Measurements from ENCODE around the gene CLK2.
"Not testable (repeated sequence)": the region's sequence is repeated elsewhere in the genome, so short reads cannot be mapped to it uniquely, and the experiment has no call there.

The CLK2 gene

DNA sequence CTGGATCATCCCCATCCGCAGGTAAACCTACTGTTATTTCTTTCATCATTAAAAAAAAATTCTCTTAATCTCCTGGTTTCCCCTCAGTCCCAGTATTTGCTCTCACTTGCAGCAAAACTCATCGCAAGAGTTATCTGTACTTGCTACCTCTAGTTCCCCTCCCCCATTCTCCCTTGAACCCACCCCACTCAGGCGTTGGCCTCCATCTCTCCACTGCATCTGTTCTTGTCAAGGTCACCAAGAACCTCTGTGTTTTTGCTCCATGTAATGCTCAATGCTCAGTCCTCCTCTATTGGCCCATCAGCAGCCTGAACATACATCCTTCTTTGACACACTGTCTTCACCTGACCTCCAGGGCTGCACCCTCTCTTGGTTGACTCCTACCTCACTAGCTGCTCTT lies 23.4 kb upstream of the CLK2 start:
- DNase-seq: no peak

DNA sequence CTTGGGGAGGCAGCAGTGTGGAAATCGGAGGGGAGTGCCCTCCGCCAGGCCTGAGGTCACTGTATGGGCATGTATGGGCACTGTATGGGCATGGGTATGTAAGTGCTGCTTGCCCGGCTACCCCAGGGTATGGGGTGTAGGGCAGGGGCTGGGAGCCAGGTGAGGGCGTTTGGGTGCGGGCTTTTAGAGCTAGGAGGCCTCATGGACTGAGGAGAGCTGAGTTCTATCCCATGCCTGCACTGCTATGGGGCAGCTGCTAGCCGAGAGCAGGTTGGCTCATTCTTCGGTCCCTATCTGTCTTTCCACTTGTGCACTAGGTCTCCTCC lies 22.6 kb upstream of the CLK2 start:
- no peak for DNase-seq

DNA sequence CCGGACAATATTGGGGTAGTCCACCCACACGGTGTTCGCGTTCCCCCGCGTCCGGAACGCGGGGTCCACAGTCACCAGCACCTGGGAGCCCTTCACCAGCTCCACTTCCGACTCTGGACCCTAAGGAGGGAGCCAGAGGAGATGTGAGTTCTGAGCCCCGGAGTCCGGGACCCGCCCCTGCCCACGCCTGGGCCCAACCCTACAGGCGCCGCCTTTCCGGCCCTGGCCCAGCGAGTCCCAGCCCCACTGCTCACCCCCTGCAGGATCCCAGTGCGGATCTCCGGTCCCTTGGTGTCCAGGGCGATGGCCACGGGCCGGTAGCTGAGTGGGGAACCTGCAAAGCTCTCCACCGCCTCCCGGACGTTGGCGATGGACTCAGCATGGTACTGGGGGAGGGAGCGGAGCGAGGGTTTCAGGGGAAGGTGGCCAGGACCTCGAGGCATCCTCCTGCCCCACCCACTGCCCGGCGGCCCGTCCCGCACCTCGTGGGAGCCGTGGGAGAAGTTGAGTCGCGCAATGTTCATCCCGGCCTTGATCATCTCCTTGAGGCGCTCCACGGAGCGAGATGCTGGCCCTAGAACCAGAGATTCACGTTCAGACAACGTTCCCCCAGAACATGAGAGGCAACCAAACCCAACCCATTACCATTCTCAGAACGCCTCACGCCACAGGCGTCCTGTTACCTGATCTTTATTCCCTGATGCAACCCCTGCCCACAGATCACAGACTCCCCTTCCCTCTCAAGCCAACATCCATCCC lies 22.1 kb upstream of the CLK2 start:
- DNase-seq: no peak

DNA sequence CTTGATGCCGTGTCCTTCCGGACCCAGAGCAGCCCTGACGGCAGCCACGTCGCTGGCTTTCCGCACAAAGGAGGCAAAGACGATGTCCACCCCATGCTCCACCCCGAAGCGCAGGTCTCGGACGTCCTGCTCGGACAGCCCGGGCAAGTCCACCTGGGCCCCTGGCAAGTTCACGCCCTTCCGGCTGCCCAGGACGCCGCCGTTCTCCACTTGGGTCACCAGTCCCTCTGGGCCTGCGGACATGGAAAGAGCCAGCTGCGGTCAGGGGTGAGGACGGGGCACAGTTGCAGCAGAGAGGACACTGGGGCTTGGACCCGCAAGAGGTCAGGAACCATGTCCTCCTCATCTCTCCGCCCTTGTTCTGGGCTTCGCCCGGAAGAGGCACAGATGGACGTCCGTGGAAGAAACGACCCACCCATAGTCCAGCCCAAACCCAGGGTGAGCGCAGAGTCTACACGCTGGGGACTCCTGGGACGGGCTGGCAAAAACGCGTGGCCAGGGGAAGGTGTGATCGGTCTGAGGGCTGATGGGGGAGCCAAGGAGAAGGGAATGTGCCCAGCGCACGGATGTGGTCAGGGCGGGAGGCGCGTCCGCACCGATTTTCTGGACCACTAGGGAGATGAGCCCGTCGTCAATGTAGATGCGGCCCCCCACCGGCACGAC lies 21.3 kb upstream of the CLK2 start:
- no peak for DNase-seq

DNA sequence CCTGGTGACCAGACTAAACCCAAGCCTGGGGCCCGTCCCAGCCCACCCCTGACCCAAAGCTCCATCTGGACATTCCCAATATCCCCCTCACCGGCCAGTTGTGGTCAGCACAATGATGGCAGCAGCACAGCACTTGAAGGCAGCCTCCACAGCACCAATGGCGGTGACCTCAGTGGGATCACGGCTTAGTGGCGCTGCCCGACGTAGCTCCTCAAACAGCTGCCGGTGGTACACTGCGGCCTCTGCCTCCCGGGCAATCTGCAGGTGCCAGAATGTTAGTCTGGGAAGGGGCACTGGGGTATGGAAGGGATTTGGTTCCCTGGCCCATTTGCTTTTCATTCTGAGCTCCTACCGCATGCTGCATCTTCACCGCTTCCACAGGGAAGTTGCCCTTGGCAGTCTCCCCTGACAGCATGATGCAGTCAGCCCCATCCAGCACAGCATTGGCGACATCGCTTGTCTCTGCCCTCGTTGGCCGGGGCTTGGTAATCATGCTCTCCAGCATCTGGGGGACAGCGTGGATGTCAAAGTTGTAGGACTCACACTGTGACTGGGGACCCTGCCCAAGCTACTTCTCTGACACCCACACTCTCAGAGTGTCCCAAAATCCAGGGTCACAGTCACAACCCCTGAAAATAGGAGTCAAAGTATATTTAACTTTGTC lies 19.9 kb upstream of the CLK2 start:
- no peak for DNase-seq

DNA sequence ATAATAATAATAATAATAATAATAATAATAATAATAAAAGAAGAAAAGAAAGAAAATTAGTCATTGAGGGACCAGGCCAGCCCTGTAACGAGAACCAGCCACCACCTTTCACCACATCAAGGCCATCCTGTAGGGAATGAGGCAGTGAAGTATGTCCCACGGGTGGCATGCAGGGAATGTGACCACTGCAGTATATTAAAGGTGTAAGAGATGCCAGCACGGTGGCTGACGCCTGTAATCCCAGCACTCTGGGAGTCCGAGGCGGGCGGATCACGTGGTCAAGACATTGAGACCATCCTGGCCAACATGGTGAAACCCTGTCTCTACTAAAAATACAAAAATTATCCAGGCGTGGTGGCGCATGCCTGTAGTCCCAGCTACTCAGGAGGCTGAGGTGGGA lies 17.7 kb upstream of the CLK2 start:
- not testable (repeated sequence) for DNase-seq

DNA sequence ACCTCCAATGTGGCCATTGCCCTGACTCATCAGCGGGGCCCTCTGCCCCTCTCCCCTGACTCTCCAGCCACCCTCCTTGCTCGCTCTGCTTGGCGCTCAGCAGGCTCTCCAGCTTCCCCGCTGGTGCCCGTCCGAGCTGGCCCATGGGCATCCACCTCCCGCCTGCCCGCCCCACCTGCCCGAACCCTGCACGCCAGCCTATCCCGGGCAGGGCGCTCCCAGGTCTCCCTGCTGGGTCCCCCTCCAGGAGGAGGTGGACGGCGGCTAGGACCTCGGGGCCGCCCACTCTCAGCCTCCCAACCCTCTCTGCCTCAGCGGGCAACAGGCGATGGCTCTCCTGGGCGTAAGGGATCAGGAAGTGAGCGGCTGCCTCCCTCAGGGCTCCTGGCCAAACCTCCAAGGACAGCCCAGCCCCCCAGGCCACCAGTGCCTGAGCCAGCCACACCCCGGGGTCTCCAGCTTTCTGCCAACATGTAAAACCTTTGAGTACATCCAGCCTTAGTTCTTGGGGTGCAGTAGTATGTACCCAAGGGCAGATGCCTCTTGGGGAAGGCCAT lies 14.8 kb upstream of the CLK2 start:
- DNase-seq: no peak

DNA sequence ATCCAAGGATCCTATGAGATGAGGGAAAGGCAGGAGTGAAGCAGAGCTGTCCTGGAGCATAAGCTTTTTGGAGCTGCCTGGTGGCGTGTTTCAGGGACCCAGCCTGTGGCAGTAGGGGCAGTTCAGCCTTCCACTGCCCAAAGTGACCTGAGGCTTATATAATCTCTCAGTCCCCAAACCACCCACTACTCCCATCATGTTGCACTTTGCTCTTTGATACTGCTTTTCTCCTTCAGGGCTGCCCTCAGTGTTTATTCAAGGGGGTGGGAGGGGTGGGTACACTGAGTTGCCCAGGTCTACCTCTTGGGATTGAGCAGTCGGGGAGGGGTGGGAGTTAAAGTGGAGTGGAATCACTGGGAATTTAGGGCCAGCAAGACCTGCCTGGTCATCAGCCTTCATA lies 13.2 kb upstream of the CLK2 start:
- no peak for DNase-seq

DNA sequence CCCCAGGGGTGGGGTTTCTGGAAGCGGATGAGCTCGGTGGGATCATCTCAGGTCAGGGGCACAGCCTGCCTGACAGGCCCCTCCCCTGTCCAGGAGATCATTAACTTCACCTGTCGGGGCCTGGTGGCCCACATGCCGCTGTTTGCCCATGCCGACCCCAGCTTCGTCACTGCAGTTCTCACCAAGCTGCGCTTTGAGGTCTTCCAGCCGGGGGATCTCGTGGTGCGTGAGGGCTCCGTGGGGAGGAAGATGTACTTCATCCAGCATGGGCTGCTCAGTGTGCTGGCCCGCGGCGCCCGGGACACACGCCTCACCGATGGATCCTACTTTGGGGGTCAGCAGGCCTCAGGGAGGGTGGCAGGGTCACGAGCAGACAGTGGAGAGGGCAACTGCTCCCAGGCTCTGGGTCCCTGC lies 12.3 kb upstream of the CLK2 start:
- no peak for DNase-seq

DNA sequence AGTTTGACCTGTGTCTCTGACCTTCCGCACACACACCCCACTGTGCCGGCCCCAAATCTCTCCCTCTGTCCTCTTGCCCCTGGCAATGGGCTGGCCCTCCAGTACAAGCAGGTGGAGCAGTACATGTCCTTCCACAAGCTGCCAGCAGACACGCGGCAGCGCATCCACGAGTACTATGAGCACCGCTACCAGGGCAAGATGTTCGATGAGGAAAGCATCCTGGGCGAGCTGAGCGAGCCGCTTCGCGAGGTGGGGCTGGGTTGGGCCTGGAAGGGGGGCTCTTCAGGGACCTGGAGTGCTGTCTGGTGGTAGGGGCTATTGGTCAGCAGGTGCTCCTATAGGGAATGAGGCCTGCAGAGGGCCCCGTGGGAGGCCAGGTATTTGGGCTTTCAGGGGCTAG lies 11.8 kb upstream of the CLK2 start:
- DNase-seq: no peak

DNA sequence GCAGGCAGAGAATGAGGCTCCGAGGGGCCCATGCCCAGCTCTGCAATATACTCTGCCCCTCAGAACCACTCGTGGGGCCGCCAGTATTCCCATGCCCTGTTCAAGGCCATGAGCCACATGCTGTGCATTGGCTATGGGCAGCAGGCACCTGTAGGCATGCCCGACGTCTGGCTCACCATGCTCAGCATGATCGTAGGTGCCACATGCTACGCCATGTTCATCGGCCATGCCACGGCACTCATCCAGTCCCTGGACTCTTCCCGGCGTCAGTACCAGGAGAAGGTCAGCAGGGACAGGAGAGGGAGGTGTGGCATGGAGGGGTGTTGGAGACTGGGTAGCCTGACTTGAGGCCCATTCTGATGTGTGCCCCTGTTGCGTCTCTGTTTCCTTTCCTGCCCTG lies 11.2 kb upstream of the CLK2 start:
- no peak for DNase-seq

DNA sequence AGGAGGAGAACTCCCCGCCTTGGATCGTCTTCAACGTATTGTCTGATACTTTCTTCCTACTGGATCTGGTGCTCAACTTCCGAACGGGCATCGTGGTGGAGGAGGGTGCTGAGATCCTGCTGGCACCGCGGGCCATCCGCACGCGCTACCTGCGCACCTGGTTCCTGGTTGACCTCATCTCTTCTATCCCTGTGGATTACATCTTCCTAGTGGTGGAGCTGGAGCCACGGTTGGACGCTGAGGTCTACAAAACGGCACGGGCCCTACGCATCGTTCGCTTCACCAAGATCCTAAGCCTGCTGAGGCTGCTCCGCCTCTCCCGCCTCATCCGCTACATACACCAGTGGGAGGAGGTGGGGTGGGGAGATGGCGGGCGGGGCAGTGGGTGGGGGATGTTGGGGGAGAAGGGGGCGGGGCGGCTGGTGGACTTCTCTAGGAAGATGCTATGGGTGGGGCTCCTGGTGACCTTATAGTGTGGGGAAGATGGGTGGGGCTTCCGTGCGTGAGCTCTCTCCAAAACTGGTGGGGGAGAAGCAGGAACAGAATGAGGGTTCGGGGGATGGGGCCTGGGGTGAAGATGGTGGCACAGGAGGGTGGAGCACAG lies 9.3 kb upstream of the CLK2 start:
- DNase-seq: no peak

DNA sequence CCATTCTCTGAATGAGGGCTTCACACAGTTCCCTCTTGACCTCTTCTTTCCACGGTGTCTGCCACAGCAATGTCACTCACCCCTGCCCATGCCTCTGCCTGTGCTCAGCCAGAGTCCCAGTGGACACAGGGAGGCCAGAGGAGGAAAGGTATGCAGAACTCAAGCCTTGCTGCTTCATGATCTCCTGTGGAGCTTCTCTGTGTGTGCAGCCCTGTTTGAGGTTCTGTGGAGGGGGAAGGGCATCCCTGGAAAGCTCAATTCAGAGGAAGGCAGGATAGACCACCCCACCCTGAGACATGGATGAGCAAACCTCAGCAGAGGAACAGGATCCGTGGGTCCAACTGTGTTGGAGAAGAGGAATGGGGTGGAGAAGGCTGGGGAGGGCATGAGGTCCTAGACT lies 6.0 kb upstream of the CLK2 start:
- no peak for DNase-seq

DNA sequence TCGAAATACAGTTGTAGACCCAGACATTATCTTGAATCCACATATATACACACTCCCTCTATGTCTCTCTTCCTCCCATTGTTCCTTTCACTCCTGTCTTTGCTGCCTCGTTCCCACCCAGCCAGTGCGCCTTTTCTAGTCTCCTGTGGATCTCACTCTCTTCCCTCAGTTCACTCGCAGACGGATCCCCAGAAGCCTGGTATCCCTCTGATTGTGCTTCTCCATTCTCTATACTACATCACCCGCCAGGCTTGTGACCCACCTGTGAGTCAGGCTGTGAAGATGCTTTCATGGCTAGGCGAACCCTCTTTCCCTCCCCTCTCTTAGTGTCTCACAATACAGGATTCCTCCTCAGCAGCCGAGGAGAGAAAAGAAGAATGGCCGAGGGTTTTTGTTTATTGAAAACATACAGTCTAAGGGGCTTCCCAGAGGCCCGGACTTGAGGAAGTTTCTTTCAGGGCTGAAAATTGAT lies 5.4 kb upstream of the CLK2 start:
- no peak for DNase-seq

DNA sequence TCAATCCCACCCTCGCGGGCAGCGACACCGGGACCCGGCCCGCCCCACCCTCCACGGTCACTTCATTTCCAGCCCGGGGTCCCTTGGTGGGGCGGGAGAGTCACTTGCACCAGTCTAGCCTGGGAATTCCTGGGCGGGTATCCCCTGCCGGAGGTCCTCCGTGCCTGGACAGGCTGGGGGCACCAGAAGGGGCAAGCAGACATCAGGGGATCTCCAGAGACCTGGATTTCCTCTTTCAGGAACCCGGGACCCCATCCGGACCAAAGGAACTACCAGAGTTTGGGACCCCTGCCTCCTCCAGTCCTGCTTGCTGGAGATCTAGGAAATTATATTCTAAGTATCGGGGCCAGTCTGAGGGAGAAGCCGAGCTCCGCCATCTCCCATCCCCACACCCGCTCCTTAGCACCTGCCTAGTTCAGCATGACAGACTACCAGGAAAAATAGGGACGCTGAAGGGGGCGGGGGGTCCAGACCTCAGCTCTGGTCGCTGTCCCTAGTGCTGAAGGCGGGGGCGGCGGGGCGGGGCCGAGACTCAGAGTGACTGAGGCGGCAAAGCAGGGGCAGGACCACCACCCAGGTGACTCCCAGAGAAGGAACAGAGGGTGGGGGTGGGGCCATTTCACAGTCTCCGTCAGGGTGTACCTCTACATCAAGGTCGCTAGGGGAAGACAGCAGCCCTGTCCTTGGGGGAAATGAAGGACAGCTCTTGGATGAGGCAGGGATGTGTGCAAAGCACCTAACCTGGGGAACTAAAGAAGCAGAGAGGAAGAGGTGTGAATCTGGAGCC lies 4.8 kb upstream of the CLK2 start:
- DNase-seq: peak; percentile 36

DNA sequence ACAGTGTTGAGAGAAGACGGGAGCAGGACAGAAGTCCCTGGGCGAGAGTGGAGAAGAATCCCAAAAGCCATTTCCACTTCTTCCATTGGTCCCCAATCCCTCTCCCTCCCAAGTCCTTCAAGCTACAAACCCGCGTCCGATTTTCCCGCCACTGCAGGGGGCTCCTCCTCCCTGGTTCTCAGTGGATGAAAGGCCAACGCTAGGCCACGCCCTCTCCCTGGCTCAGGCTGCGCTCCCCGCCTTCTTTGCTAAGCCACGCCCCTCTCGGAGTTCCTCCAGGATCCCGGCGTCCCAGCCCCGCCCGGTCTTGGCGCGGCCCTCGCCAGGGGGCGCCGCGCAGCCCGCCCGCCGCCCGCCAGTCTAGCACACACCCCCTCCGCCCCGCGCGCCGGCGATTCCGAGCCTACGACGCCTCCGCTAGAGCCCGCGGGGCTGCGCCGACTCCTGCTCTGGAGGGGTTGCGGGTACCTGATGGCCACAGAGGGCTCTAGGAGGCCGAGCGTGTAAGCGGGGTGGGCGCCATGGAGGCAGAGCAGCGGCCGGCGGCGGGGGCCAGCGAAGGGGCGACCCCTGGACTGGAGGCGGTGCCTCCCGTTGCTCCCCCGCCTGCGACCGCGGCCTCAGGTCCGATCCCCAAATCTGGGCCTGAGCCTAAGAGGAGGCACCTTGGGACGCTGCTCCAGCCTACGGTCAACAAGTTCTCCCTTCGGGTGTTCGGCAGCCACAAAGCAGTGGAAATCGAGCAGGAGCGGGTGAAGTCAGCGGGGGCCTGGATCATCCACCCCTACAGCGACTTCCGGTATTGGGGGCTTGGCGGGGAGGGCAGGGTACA lies 4.0 kb upstream of the CLK2 start, which contains the start of gene HCN3:
Gene HCN3, plus strand, starts transcription at position 394 of the 832 bp plus-strand sequence. Its CDS starts 128 bp downstream, at position 522.
- DNase-seq: peak; percentile 94

DNA sequence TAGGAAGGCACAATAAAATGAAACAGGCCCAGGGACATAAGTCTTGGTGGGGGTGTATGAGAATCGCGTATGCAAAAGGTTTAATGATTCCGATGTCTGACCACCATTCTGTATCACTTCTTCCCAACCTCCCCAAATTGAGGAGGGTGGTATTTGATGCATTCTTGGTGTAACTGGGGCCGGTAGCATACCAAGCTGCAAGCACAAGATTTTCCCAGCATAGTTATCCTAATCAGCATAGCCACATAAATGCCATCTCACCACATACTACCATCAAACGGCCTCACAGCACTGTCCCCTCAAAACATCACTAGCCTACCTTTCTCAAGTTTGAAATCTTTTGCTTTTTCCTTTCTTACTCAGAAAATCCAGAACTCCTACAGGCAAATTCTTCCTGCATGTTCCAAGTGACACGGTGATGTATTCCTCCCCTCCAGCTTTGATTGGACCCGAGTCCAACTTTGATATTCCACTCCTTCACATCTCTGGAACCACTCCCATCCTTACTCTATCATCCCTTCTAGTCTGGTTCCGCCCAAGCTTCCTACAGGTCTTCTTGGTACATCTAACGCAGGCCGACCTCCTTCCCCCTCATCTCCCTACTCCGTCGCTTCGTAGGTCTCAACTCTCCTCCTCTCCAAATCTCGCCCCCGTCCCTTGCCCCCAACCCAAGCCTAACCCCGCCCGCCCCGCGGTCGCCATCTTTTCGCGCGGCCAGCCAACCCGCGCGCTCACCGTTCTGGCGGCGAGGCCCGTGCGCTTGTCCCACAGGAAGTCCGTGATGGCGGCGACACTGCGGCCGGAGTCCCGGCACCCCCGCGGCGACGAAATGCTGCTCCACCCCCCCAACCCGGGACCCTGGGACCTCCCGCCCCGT lies 600 bp downstream of the CLK2 start:
- peak; percentile 66 for DNase-seq

DNA sequence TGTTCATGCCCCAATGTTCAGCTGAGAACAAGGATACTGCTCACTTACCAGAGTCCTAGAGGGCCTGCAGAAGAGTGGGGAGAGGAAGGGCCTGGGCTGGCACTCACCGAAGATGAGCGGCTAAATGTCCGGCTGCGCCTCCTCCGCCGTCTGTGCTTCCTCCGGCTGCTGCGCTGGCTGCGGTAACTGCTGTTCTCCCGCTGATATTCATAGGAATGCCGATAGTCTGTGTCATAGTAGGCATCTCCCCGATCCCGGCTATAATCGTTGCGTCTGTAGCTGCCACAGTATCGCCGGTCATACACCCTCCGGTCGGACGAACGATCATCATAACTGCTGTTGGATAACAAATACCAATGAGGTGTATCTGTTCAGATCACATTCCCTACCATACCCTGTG lies 3.9 kb downstream of the CLK2 start:
- no peak for DNase-seq

DNA sequence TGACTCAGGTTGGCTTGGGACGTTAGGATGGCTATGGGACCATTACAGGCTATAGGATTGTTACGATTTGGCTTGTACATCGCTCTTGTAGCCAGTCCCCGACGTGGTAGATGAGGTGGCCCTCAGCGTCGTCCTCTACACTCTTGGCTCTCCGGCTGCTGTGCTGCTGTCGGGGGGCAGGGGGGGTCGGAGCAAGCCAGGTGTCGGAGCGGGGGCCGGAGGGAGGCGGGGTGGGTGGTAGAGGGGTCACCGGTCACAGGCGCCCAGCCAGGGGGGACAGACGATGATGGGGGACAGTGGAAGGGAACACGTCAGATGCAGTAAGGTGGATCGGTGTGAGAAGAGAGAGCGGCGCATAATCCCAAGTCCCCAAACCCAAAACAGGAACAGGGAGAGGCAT lies 4.7 kb downstream of the CLK2 start:
- no peak for DNase-seq

DNA sequence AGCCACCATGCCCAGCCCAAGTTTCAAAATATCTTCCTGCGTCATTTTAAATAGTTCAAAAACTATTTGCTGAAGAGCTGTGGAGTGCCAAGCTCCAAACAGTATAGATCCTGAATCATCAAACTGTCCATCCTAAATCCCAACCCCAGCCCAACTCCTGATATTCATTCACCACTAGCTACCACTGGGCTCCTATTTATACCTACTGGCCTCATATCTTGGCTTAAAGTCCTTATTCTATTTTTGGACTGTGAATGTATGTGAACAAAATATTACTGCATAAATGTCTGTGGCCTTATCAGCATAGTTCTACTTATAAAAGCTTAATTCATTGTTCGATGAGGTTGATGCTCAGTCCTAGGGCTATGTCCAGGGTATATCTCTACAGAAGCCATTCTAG lies 5.9 kb downstream of the CLK2 start:
- DNase-seq: no peak
